Measurements from ENCODE around the gene RCVRN. TPM values are rescaled to one million over a fixed set of nuclear protein-coding genes. Genes with fewer than 3 reads are reported as not detected.

The RCVRN gene
- total RNA-seq, 1 donor, result not detected

DNA sequence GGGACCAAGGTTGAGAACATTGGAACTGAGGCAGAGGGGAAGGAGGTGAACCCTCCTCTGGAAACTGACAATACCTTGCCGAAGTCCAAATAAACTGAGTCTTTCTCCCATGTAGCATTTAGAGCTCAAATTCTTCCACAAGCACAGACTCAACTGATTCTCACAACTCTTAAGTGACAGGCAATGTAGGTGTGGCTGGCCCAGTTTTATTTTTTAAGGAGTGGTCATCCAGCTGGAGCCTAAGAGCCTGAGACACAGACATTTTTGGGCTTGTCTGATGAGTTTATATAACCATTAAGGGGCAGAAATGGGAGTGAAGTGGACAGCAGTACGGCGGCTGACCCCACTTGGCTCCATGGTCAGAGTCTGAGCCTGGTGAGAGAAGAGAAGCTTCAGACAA is 10.8 kb downstream of the RCVRN start:
- DNase-seq (ENCODE audit: low read depth), result no peak
- no peak overlapping the region for H3K4me3 ChIP-seq (ENCODE audit: low read depth, low read length)
- TF ChIP-seq, protein P1, sequence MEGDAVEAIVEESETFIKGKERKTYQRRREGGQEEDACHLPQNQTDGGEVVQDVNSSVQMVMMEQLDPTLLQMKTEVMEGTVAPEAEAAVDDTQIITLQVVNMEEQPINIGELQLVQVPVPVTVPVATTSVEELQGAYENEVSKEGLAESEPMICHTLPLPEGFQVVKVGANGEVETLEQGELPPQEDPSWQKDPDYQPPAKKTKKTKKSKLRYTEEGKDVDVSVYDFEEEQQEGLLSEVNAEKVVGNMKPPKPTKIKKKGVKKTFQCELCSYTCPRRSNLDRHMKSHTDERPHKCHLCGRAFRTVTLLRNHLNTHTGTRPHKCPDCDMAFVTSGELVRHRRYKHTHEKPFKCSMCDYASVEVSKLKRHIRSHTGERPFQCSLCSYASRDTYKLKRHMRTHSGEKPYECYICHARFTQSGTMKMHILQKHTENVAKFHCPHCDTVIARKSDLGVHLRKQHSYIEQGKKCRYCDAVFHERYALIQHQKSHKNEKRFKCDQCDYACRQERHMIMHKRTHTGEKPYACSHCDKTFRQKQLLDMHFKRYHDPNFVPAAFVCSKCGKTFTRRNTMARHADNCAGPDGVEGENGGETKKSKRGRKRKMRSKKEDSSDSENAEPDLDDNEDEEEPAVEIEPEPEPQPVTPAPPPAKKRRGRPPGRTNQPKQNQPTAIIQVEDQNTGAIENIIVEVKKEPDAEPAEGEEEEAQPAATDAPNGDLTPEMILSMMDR (IDR thresholded peaks at IDR 0.05; ENCODE audit: insufficient read depth, low read depth, low read length), result no peak

DNA sequence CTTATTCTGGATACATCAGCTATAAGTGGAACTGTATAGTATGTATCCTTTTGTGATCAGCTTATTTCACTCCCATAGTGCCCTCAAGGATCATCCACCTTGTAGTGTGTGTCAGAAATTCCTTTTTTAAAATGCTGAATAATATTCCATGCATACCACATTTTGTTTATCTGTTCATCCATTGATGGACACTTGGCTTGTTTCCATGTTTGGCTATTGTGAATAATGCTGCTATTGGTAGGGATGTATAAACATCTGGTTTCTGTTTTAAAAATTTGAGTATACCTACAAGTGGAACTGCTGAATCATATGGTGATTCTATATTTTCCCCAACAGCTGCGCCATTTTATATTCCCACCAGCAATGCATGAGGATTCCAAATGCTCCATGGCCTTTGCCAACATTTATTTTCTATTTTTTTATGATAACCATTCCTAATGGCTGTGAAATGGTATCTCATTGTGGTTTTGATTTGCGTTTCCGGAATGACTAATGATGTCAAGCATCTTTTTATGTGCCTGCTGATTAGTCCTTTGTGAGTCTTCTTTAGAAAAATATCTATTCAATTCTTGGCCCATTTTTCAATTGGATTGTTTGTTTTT is 11.6 kb downstream of the RCVRN start:
- no peak overlapping the region for H3K4me3 ChIP-seq (ENCODE audit: low read depth, low read length)
- TF ChIP-seq, protein P1 (IDR thresholded peaks at IDR 0.05; ENCODE audit: insufficient read depth, low read depth, low read length), result no peak
- peak; percentile 70 for DNase-seq (ENCODE audit: low read depth)

DNA sequence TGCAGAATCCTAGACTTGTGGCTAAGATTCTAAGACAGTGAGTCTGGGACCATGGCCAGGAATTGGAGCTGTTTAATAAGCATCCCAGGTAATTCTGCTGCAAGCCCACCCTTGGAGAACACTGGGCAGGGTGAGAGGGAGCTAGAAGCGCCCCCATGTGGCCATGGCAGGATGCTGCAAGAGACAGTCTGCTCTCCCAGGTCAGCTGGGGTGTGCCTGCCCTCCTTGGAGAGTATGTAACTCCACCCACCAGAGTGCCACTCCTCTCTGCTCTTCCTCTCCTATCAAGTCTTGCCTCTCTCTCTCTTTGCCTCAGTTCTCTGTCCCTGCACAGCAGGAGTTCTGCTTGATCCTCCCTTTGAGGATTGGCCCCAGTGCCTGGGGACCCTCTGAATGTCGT is 14.9 kb downstream of the RCVRN start:
- H3K4me3 ChIP-seq (ENCODE audit: low read depth, low read length), result no peak overlapping the region
- DNase-seq (ENCODE audit: low read depth), result peak; percentile 57
- TF ChIP-seq, protein P1 (IDR thresholded peaks at IDR 0.05; ENCODE audit: insufficient read depth, low read depth, low read length), result peak; percentile 85

DNA sequence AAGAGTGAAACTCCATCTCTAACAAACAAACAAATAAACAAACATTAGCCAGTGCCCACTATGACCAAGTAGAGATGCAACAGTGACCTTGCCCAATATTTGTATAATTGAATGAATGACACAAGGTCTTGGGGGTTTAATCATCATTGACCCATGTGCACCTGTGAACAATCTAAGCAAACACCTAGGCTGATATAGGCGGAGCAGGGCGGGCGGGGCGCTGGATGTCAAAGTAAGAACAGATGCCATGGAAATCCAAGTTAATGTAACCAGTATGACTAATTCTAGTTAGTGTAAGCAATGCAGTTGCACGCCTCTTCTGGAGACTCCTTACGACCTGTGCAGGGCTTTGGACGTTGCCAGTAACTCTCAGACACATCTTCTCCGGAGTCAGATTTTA is 17.6 kb downstream of the RCVRN start:
- TF ChIP-seq, protein P1 (IDR thresholded peaks at IDR 0.05; ENCODE audit: insufficient read depth, low read depth, low read length), result no peak
- DNase-seq (ENCODE audit: low read depth), result no peak
- no peak overlapping the region for H3K4me3 ChIP-seq (ENCODE audit: low read depth, low read length)

DNA sequence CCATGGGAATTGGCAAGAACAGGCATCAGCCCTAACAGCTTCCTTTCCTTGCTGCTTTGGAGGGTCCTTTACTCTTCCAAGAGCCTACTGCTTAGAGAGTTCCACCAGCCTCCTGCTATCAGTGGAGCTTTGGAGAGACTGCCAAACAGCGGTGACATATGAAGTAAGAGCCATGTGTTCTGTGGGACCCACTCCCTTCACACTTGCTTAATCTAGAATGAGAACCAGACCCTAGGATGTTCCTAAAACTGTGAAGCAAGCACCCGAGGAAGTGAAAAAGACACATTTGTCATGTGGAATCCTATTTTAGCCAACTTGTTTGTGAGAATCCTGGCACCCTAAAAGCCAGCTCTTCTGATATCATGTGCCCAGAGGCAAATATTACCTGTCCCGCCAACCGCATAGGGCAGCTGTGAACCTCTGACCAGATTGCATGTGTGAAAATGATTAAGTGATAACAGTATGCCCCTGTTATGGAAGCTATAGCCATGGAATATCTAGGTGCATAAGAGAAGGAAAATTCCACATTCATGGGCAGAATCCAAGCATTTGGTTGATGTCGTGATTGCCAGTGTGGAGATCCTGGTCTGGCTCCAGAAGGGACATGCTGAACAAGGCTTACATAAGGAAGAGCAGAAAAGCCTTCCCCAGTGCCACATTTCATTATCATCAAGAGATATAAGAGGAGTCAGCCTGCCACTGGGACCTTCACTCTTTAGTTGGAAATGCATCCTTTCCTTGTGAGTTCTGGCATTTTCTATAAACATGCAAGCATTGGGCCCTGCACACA is 18.7 kb downstream of the RCVRN start:
- DNase-seq (ENCODE audit: low read depth), result no peak
- TF ChIP-seq, protein P1 (IDR thresholded peaks at IDR 0.05; ENCODE audit: insufficient read depth, low read depth, low read length), result no peak

DNA sequence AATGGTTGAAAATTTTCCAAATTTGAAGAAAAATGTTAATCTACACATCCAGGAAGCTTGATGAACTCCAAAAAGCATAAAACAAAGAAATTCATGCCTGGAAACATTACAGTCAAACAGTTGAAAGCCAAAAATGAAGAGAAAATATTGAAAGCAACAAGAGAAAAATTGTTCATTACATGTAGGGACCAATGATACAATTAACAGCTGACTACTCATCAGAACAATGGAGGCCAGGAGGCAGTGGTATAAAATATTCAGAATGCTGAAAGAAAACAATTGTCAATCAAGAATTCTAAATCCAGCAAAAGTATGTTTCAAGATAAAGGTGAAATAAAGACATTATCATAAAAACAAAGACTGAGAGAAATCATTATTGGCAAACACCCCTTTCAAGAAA is 21.6 kb downstream of the RCVRN start:
- DNase-seq (ENCODE audit: low read depth), result no peak
- TF ChIP-seq, protein P1 (IDR thresholded peaks at IDR 0.05; ENCODE audit: insufficient read depth, low read depth, low read length), result no peak
- H3K4me3 ChIP-seq (ENCODE audit: low read depth, low read length), result no peak overlapping the region

More for the DNA sequence above, 18.7 kb downstream of the RCVRN start:
- no peak overlapping the region for H3K4me3 ChIP-seq (ENCODE audit: low read depth, low read length)

All from fibroblast of villous mesenchyme (primary cell).